OCI-LY1 (cell line): Measurements from ENCODE around the gene YKT6.

ENCODE experiments used
- H2AFZ ChIP-seq: fragments of 200-600 bp; sonication (generic), shearing (Covaris generic); 2 replicates; pipeline ENCODE4 v1.6.0; 2014; ENCODE audit warnings: antibody characterized with exemption, mild to moderate bottlenecking, low read length
- H3F3A ChIP-seq: fragments of 200-600 bp; sonication (generic), shearing (Covaris generic); 2 replicates; pipeline ENCODE4 v1.6.0; 2014; ENCODE audit warnings: mild to moderate bottlenecking, antibody characterized with exemption, low read length, moderate library complexity; ENCODE audit not compliant: insufficient read depth
- H3K27ac ChIP-seq: fragments of 200-600 bp; sonication (generic); 2 replicates; pipeline ENCODE4 v1.5.1; 2014; ENCODE audit warnings: low read length, mixed run types, mild to moderate bottlenecking, low read depth; ENCODE audit not compliant: poor library complexity, severe bottlenecking
- H3K27me3 ChIP-seq: fragments of 200-600 bp; sonication (generic); 2 replicates; pipeline ENCODE4 v1.6.0; 2014; ENCODE audit warnings: antibody characterized with exemption, mild to moderate bottlenecking, low read length, moderate library complexity; ENCODE audit not compliant: insufficient read depth
- H3K36me3 ChIP-seq: fragments of 200-600 bp; sonication (generic); 2 replicates; pipeline ENCODE4 v1.6.1; 2014; ENCODE audit warnings: mild to moderate bottlenecking, antibody characterized with exemption, low read length, moderate library complexity, mixed read lengths; ENCODE audit not compliant: insufficient read depth
- H3K4me1 ChIP-seq: fragments of 200-600 bp; sonication (generic); 2 replicates; pipeline ENCODE4 v1.5.1; 2014; ENCODE audit warnings: mild to moderate bottlenecking, low read length, moderate library complexity; ENCODE audit not compliant: insufficient read depth, severe bottlenecking
- H3K4me2 ChIP-seq: fragments of 200-600 bp; sonication (generic), shearing (Covaris generic); 2 replicates; pipeline ENCODE4 v1.6.1; 2014; ENCODE audit warnings: low read length
- H3K4me3 ChIP-seq: fragments of 200-600 bp; sonication (generic); 2 replicates; pipeline ENCODE4 v1.5.1; 2014; ENCODE audit warnings: low read length, low read depth, mild to moderate bottlenecking, mixed read lengths; ENCODE audit not compliant: poor library complexity, severe bottlenecking
- H3K79me2 ChIP-seq: fragments of 200-600 bp; shearing (Covaris generic); 2 replicates; pipeline ENCODE4 v1.6.1; 2016; ENCODE audit warnings: mixed run types, low read length, mixed read lengths; ENCODE audit not compliant: insufficient read depth
- H3K9ac ChIP-seq: fragments of 200-600 bp; sonication (generic), shearing (Covaris generic); 2 replicates; pipeline ENCODE4 v1.6.1; 2014; ENCODE audit warnings: mild to moderate bottlenecking, low read length, mixed read lengths
- H3K9me2 ChIP-seq: fragments of 200-600 bp; sonication (generic), shearing (Covaris generic); 2 replicates; pipeline ENCODE4 v1.6.1; 2014; ENCODE audit warnings: low read depth, mild to moderate bottlenecking, low read length, mixed read lengths
- H3K9me3 ChIP-seq: fragments of 200-600 bp; shearing (Covaris generic); 2 replicates; pipeline ENCODE4 v1.6.1; 2014; ENCODE audit warnings: low read length, mixed read lengths
- H4K20me1 ChIP-seq: fragments of 200-600 bp; sonication (generic), shearing (Covaris generic); 2 replicates; pipeline ENCODE4 v1.6.0; 2016; ENCODE audit warnings: mild to moderate bottlenecking, low read length; ENCODE audit not compliant: insufficient read depth
- CTCF ChIP-seq: fragments of 200-600 bp; sonication (generic), shearing (Covaris generic); IDR thresholded peaks from 2 replicates; pipeline ENCODE4 v1.5.1; 2017; ENCODE audit warnings: mild to moderate bottlenecking, antibody characterized with exemption, low read length, moderate library complexity, mixed read lengths
- EZH2 ChIP-seq: fragments of 200-600 bp; sonication (generic), shearing (Covaris generic); IDR thresholded peaks from 2 replicates; pipeline ENCODE4 v1.8.0; 2017; ENCODE audit warnings: borderline replicate concordance, mixed run types, mild to moderate bottlenecking, antibody characterized with exemption, low read length, moderate library complexity, mixed read lengths

Gene YKT6

DNA sequence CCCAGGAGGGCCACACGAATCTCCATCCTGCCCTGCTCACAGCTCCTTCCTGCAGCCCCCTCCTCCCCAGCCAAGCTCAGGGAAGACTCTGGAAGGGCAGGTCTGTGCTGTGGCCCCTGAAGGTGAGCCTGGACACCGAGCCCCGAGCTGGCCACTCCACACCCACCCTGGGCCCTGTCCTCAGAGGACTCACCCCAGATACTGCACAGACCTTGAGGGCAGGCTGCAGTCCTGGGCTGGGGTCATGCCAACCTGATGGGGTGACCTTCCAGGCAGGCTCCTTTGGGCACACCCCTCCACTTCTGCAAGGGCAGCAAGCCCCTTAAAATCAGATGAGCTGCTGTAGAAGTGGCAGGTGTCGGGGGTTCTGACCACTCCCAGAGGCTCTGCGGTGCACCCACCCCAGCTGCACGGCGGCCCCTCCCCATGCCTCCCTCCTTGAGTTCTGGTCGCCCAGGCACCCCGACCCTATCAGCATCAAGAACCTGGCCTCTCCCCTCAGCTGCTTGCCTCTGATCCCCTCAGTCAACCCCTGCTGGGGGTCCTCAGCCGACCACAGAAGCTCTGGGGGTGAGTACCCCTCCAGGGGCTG, 24.3 kb downstream of the YKT6 start:
- TF ChIP-seq CTCF (no peak), EZH2 (no peak)
- H4K20me1 ChIP-seq, result no peaks in the 10 kb centered on the region

DNA sequence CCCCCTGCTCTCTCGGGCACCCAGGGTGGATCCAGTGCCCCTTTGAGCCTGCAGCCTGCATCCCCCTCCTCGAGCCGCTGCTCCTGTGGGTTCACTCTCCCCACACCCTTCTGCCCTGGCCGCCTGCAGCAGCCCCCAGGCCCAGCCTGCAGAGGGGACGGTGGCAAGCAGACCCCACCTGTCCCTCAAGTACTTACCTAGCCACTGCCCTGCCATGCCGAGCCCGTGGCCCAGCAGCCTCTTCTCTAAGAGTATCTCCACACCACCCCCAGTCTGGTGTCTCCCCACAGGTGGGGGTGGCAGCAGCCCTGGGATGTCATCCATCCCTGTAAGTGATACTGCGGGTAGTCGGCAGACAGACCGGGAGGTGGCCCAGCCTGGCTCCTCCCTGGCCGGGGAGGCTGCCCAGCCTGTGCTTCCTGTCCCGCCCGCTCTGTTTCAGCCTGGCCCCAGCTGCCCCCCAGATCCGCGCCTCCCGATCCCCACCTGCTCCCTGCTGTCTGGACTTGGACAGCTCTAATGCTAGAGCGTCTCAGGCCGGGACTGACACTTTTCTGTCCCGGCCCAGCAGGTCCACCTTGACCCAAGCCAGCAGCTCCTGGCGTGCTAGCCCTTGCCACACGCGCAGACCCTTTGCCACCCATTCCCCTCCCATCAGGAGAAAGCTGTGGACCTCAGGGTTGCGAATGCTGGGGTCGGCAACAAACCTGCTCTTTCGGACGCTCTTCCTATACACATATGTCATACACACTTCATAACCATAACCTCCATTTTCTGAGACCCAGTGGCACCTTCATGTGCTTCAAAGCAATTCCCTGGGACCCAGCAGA, 25.0 kb downstream of the YKT6 start:
- Histone ChIP-seq H3K9me3 (no peaks in the 10 kb centered on the region), H3K4me1 (peaks cover 10% of the 10 kb centered on the region), H3K9me2 (no peaks in the 10 kb centered on the region), H4K20me1 (no peaks in the 10 kb centered on the region), H3F3A (no peaks in the 10 kb centered on the region), H3K79me2 (no peaks in the 10 kb centered on the region), H3K9ac (no peak overlapping the region), H2AFZ (no peak overlapping the region), H3K4me3 (no peak overlapping the region), H3K27me3 (peaks cover 32% of the 10 kb centered on the region), H3K36me3 (no peaks in the 10 kb centered on the region), H3K4me2 (no peak overlapping the region), H3K27ac (no peak overlapping the region)
- no peak for TF ChIP-seq CTCF
- TF ChIP-seq EZH2, result no peak

More for the DNA sequence above, 24.3 kb downstream of the YKT6 start:
- H3F3A ChIP-seq, result no peaks in the 10 kb centered on the region
- H3K9me2 ChIP-seq, result no peaks in the 10 kb centered on the region
- H3K79me2 ChIP-seq, result no peaks in the 10 kb centered on the region
- no peak overlapping the region for H3K4me3 ChIP-seq
- peaks cover 25% of the 10 kb centered on the region for H3K27me3 ChIP-seq
- no peak overlapping the region for H3K9ac ChIP-seq
- no peak overlapping the region for H3K4me2 ChIP-seq
- no peaks in the 10 kb centered on the region for H3K9me3 ChIP-seq
- H3K27ac ChIP-seq, result no peak overlapping the region
- H3K4me1 ChIP-seq, result peaks cover 12% of the 10 kb centered on the region
- H2AFZ ChIP-seq, result no peak overlapping the region
- H3K36me3 ChIP-seq, result no peaks in the 10 kb centered on the region

DNA sequence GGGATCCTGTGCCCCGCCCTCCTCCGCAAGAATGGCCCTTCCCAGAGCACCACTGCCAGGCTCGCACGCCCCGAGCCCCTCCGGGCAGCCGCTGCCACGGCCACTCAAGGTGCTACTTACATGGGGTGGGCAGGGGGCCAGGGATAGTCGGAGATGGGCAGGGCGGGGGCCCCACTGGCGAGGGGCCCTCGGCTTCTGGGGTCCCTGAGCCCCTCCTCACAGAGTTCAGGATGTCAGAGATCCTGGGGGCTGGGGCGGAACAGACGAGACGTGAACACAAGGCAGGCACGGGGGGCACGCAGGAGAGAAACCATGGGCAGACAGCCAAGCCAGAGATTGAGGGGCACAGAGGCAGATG, 25.6 kb downstream of the YKT6 start:
- Histone ChIP-seq H3K79me2 (no peaks in the 10 kb centered on the region), H3K27ac (no peak overlapping the region), H3F3A (no peaks in the 10 kb centered on the region), H3K9me2 (no peaks in the 10 kb centered on the region), H4K20me1 (no peaks in the 10 kb centered on the region), H3K4me1 (peaks cover 4% of the 10 kb centered on the region), H3K9me3 (no peaks in the 10 kb centered on the region), H3K27me3 (peaks cover 32% of the 10 kb centered on the region), H3K4me2 (no peak overlapping the region), H3K9ac (no peak overlapping the region), H3K4me3 (no peak overlapping the region), H3K36me3 (no peaks in the 10 kb centered on the region), H2AFZ (no peak overlapping the region)
- TF ChIP-seq CTCF (no peak), EZH2 (no peak)
